IPS-11a (cell line): ENCODE data around the gene DPYD.

ENCODE experiments used
- H3K4me3 ChIP-seq: one replicate; pipeline ENCODE4 v1.5.1; 2013; ENCODE audit warnings: low read depth, low read length, control low read depth

The DPYD gene

GRCh38 chr1:97314685-97315084 lies 606.1 kb downstream of the DPYD start:
- H3K4me3 ChIP-seq = no peak overlapping the region

GRCh38 chr1:97308131-97308530 lies 612.7 kb downstream of the DPYD start:
- H3K4me3 ChIP-seq = no peak overlapping the region

GRCh38 chr1:97307568-97307967 lies 613.3 kb downstream of the DPYD start:
- no peak overlapping the region for H3K4me3 ChIP-seq

- no peak overlapping the region for H3K4me3 ChIP-seq
These were observed 613.7 kb downstream of the DPYD start for GRCh38 chr1:97307151-97307550.

- no peak overlapping the region for H3K4me3 ChIP-seq
These were observed 614.3 kb downstream of the DPYD start for GRCh38 chr1:97306504-97306903.

- H3K4me3 ChIP-seq = no peak overlapping the region
These were observed 616.5 kb downstream of the DPYD start for GRCh38 chr1:97304366-97304765.

GRCh38 chr1:97298966-97299365 lies 621.9 kb downstream of the DPYD start:
- H3K4me3 ChIP-seq = no peak overlapping the region

GRCh38 chr1:97297611-97298010 lies 623.2 kb downstream of the DPYD start:
- no peak overlapping the region for H3K4me3 ChIP-seq

GRCh38 chr1:97281962-97282361 lies 638.9 kb downstream of the DPYD start:
- no peak overlapping the region for H3K4me3 ChIP-seq

- no peak overlapping the region for H3K4me3 ChIP-seq
These were observed 642.8 kb downstream of the DPYD start for GRCh38 chr1:97277891-97278654.

- no peak overlapping the region for H3K4me3 ChIP-seq
These were observed 648.7 kb downstream of the DPYD start for GRCh38 chr1:97271916-97272788.

GRCh38 chr1:97270508-97271307 lies 650.1 kb downstream of the DPYD start:
- no peak overlapping the region for H3K4me3 ChIP-seq

GRCh38 chr1:97265630-97266029 lies 655.2 kb downstream of the DPYD start:
- no peak overlapping the region for H3K4me3 ChIP-seq

GRCh38 chr1:97262842-97263241 lies 658.0 kb downstream of the DPYD start:
- no peak overlapping the region for H3K4me3 ChIP-seq

GRCh38 chr1:97258597-97258996 lies 662.2 kb downstream of the DPYD start:
- no peak overlapping the region for H3K4me3 ChIP-seq

- no peak overlapping the region for H3K4me3 ChIP-seq
These were observed 665.9 kb downstream of the DPYD start for GRCh38 chr1:97254731-97255463.

GRCh38 chr1:97252925-97253324 lies 667.9 kb downstream of the DPYD start:
- no peak overlapping the region for H3K4me3 ChIP-seq

- no peak overlapping the region for H3K4me3 ChIP-seq
These were observed 668.8 kb downstream of the DPYD start for GRCh38 chr1:97252076-97252475.

- H3K4me3 ChIP-seq = no peak overlapping the region
These were observed 673.6 kb downstream of the DPYD start for GRCh38 chr1:97247196-97247595.

GRCh38 chr1:97245682-97246081 lies 675.2 kb downstream of the DPYD start:
- H3K4me3 ChIP-seq = no peak overlapping the region

- no peak overlapping the region for H3K4me3 ChIP-seq
These were observed 675.8 kb downstream of the DPYD start for GRCh38 chr1:97245026-97245425.
